ENCODE data around the gene NTRK3.

NTRK3 gene

GRCh38 chr15:88230823-88231222 is 25.7 kb downstream of the NTRK3 start:
- DNase-seq, result no peak

- no peak for DNase-seq
These were observed 31.1 kb downstream of the NTRK3 start for GRCh38 chr15:88225461-88225860.

GRCh38 chr15:88223084-88223483 is 33.5 kb downstream of the NTRK3 start:
- DNase-seq, result no peak

GRCh38 chr15:88221836-88222235 is 34.7 kb downstream of the NTRK3 start:
- no peak for DNase-seq

- DNase-seq, result no peak
These were observed 35.9 kb downstream of the NTRK3 start for GRCh38 chr15:88220443-88221335.

GRCh38 chr15:88219623-88220022 is 36.9 kb downstream of the NTRK3 start:
- DNase-seq, result no peak

GRCh38 chr15:88218557-88219221 is 37.9 kb downstream of the NTRK3 start:
- no peak for DNase-seq

- no peak for DNase-seq
These were observed 41.4 kb downstream of the NTRK3 start for GRCh38 chr15:88215066-88215648.

GRCh38 chr15:88209111-88209510 is 47.4 kb downstream of the NTRK3 start:
- DNase-seq, result no peak

- no peak for DNase-seq
These were observed 48.1 kb downstream of the NTRK3 start for GRCh38 chr15:88208396-88208795.

- DNase-seq, result no peak
These were observed 49.0 kb downstream of the NTRK3 start for GRCh38 chr15:88207565-88207964.

- DNase-seq, result no peak
These were observed 52.0 kb downstream of the NTRK3 start for GRCh38 chr15:88204584-88204983.

- DNase-seq, result no peak
These were observed 54.3 kb downstream of the NTRK3 start for GRCh38 chr15:88202231-88202630.

- no peak for DNase-seq
These were observed 55.3 kb downstream of the NTRK3 start for GRCh38 chr15:88201207-88201606.

- DNase-seq, result no peak
These were observed 59.6 kb downstream of the NTRK3 start for GRCh38 chr15:88196961-88197360.

- no peak for DNase-seq
These were observed 62.4 kb downstream of the NTRK3 start for GRCh38 chr15:88194162-88194561.

GRCh38 chr15:88193415-88193814 is 63.1 kb downstream of the NTRK3 start:
- no peak for DNase-seq

- DNase-seq, result no peak
These were observed 64.8 kb downstream of the NTRK3 start for GRCh38 chr15:88191812-88192165.

GRCh38 chr15:88190232-88190631 is 66.3 kb downstream of the NTRK3 start:
- DNase-seq, result no peak

- no peak for DNase-seq
These were observed 68.2 kb downstream of the NTRK3 start for GRCh38 chr15:88188300-88188699.

- no peak for DNase-seq
These were observed 69.3 kb downstream of the NTRK3 start for GRCh38 chr15:88187195-88187594.

GRCh38 chr15:88185584-88185983 is 71.0 kb downstream of the NTRK3 start:
- no peak for DNase-seq

- no peak for DNase-seq
These were observed 74.9 kb downstream of the NTRK3 start for GRCh38 chr15:88181613-88182012.

- no peak for DNase-seq
These were observed 77.0 kb downstream of the NTRK3 start for GRCh38 chr15:88179562-88179961.
